ENCODE results near the gene NCR3LG1. TPM values are rescaled to one million over a fixed set of nuclear protein-coding genes. Genes with fewer than 3 reads are reported as not detected.

The NCR3LG1 gene
- total RNA-seq, 1 donor = 26.4 TPM

- Histone ChIP-seq H3K9me3 (ENCODE audit: low read depth, low read length) (no peaks in the 10 kb centered on the region), H3K79me2 (ENCODE audit: insufficient read depth, low read length) (no peaks in the 10 kb centered on the region), H3K4me2 (ENCODE audit: insufficient read depth, low read length) (no peak overlapping the region), H3K27ac (ENCODE audit: low read depth, low read length) (no peak overlapping the region), H3K4me3 (ENCODE audit: insufficient read depth, low read length) (no peak overlapping the region), H3K27me3 (ENCODE audit: insufficient read depth, low read length) (peaks cover 9% of the 10 kb centered on the region), H4K20me1 (ENCODE audit: insufficient read depth, low read length) (no peaks in the 10 kb centered on the region), H3K36me3 (ENCODE audit: insufficient read depth, low read length) (no peaks in the 10 kb centered on the region), H2AFZ (ENCODE audit: low read length) (no peak overlapping the region), H3K4me1 (ENCODE audit: insufficient read depth, low read length) (peaks cover 2% of the 10 kb centered on the region)
- no peak for TF ChIP-seq CTCF (IDR thresholded peaks at IDR 0.05; ENCODE audit: extremely low read depth, low read depth, low read length)
- DNase-seq (ENCODE audit: insufficient read length, low spot score, missing footprints) = peak; percentile 76
Measured at GRCh38 chr11:17389957-17390649, 38.5 kb downstream of the NCR3LG1 start.

DNA sequence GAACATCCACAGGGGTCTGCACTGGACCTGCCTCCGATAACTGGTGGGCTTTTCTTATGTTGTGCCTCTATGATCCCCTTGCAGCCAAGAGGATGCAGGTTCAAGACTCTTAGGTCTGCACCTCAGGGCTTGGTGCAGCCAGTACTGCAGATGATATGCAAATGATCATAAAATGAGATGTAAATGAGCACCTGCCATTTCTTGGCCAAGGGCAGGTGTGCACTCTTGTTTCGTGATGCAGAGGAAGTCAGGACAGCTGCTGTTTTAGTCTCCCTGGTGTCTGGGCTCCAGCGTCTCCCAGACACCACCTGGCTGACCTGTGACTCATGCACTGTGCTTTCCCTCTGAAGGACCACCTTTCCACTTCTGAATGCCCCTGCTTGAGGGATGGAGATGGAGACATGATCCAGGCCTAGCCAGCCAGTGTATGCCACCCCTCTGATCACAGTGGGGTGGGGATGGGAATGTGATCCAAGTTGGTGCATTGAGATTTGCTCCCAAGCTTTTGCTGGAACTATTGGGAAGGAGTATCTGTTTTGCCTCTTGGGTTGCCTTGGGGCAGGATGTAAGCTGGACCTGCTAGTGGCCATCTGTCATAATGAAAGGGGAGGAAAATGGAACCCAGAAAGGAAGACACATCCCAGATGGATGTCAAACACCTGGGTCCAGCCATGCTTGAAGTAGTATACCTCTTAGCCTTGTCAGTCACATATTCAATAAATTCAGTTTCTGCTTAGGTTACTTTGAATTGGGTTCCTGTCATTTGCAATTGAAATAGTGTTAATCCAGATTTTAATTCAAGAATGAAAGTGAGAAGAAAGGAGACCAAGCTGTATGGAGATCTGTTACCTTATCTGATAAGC is 40.1 kb downstream of the NCR3LG1 start:
- peak; percentile 51 for DNase-seq (ENCODE audit: insufficient read length, low spot score, missing footprints)
- Histone ChIP-seq H3K36me3 (ENCODE audit: insufficient read depth, low read length) (no peaks in the 10 kb centered on the region), H3K4me2 (ENCODE audit: insufficient read depth, low read length) (no peak overlapping the region), H3K27ac (ENCODE audit: low read depth, low read length) (no peak overlapping the region), H3K79me2 (ENCODE audit: insufficient read depth, low read length) (no peaks in the 10 kb centered on the region), H3K4me1 (ENCODE audit: insufficient read depth, low read length) (peaks cover 2% of the 10 kb centered on the region), H2AFZ (ENCODE audit: low read length) (no peak overlapping the region), H4K20me1 (ENCODE audit: insufficient read depth, low read length) (no peaks in the 10 kb centered on the region), H3K27me3 (ENCODE audit: insufficient read depth, low read length) (peaks cover 6% of the 10 kb centered on the region), H3K4me3 (ENCODE audit: insufficient read depth, low read length) (no peak overlapping the region), H3K9me3 (ENCODE audit: low read depth, low read length) (no peaks in the 10 kb centered on the region)
- TF ChIP-seq CTCF (IDR thresholded peaks at IDR 0.05; ENCODE audit: extremely low read depth, low read depth, low read length) = no peak

GRCh38 chr11:17392872-17393271 is 41.3 kb downstream of the NCR3LG1 start:
- no peaks in the 10 kb centered on the region for H3K9me3 ChIP-seq (ENCODE audit: low read depth, low read length)
- H3K4me2 ChIP-seq (ENCODE audit: insufficient read depth, low read length) = no peak overlapping the region
- H3K79me2 ChIP-seq (ENCODE audit: insufficient read depth, low read length) = no peaks in the 10 kb centered on the region
- no peaks in the 10 kb centered on the region for H3K36me3 ChIP-seq (ENCODE audit: insufficient read depth, low read length)
- no peak overlapping the region for H2AFZ ChIP-seq (ENCODE audit: low read length)
- H3K4me3 ChIP-seq (ENCODE audit: insufficient read depth, low read length) = no peak overlapping the region
- DNase-seq (ENCODE audit: insufficient read length, low spot score, missing footprints) = no peak
- no peaks in the 10 kb centered on the region for H4K20me1 ChIP-seq (ENCODE audit: insufficient read depth, low read length)
- no peak overlapping the region for H3K27ac ChIP-seq (ENCODE audit: low read depth, low read length)
- TF ChIP-seq CTCF (IDR thresholded peaks at IDR 0.05; ENCODE audit: extremely low read depth, low read depth, low read length) = no peak
- peaks cover 2% of the 10 kb centered on the region for H3K4me1 ChIP-seq (ENCODE audit: insufficient read depth, low read length)
- peaks cover 6% of the 10 kb centered on the region for H3K27me3 ChIP-seq (ENCODE audit: insufficient read depth, low read length)

DNA sequence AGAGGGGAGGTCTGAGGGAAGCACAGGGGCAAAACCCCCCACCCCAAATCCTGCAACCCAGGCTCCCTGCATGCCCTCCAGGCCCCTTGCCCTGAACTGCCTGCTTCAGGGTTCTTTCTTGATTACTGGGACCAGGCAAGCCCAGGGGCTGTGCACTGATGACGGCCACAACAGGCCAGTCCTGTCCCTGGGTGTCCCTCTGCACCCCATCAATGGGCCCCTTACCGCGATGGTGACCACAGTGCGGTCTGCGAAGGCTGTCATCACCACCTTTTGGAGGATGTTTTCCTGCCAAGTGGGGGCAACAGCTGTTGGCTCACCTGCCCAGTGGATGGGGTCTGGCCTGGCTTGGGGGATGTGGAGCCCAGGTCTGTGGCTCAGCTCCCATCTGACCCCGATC is 41.9 kb downstream of the NCR3LG1 start:
- Histone ChIP-seq H3K4me3 (ENCODE audit: insufficient read depth, low read length) (no peak overlapping the region), H2AFZ (ENCODE audit: low read length) (no peak overlapping the region)

More for the DNA sequence above, 41.9 kb downstream of the NCR3LG1 start:
- DNase-seq (ENCODE audit: insufficient read length, low spot score, missing footprints) = no peak
- H3K36me3 ChIP-seq (ENCODE audit: insufficient read depth, low read length) = no peaks in the 10 kb centered on the region
- no peak overlapping the region for H3K4me2 ChIP-seq (ENCODE audit: insufficient read depth, low read length)
- H3K27ac ChIP-seq (ENCODE audit: low read depth, low read length) = no peak overlapping the region
- H4K20me1 ChIP-seq (ENCODE audit: insufficient read depth, low read length) = no peaks in the 10 kb centered on the region
- H3K9me3 ChIP-seq (ENCODE audit: low read depth, low read length) = no peaks in the 10 kb centered on the region
- H3K4me1 ChIP-seq (ENCODE audit: insufficient read depth, low read length) = peaks cover 2% of the 10 kb centered on the region
- no peak for TF ChIP-seq CTCF (IDR thresholded peaks at IDR 0.05; ENCODE audit: extremely low read depth, low read depth, low read length)
- H3K27me3 ChIP-seq (ENCODE audit: insufficient read depth, low read length) = peaks cover 6% of the 10 kb centered on the region
- H3K79me2 ChIP-seq (ENCODE audit: insufficient read depth, low read length) = no peaks in the 10 kb centered on the region

All from osteoblast (primary cell).